Measurements from ENCODE around the gene PPBP.

The PPBP gene

GRCh38 chr4:74004668-74005067 lies 16.7 kb upstream of the PPBP start:
- ATAC-seq (ENCODE audit: insufficient read depth, low read depth) (no peak), DNase-seq (no peak)
- Histone ChIP-seq H4K20me1 (ENCODE audit: insufficient read depth, low read length) (no peaks in the 10 kb centered on the region), H3K9ac (ENCODE audit: low read depth, low read length) (no peak overlapping the region), H3K79me2 (ENCODE audit: insufficient read depth, low read length) (no peaks in the 10 kb centered on the region), H3K27ac (ENCODE audit: low read length) (no peak overlapping the region), H3K9me3 (ENCODE audit: insufficient read depth, low read length, severe bottlenecking) (no peaks in the 10 kb centered on the region), H3K4me1 (ENCODE audit: insufficient read depth, low read length) (no peaks in the 10 kb centered on the region), H3K4me2 (ENCODE audit: insufficient read depth, low read length) (no peak overlapping the region), H3K4me3 (ENCODE audit: low read depth in 1 of 2, low read length in 2 of 2) (no peak overlapping the region), H3K36me3 (ENCODE audit: insufficient read depth, low read length) (no peaks in the 10 kb centered on the region), H3K27me3 (ENCODE audit: insufficient read depth, low read length, poor library complexity) (no peaks in the 10 kb centered on the region), H2AFZ (ENCODE audit: low read depth, low read length) (no peak overlapping the region)
- TF ChIP-seq EZH2 (IDR thresholded peaks at IDR 0.05; ENCODE audit: borderline replicate concordance, low read depth, low read length, severe bottlenecking), result no peak

- Histone ChIP-seq H4K20me1 (ENCODE audit: insufficient read depth, low read length) (no peaks in the 10 kb centered on the region), H3K27me3 (ENCODE audit: insufficient read depth, low read length, poor library complexity) (no peaks in the 10 kb centered on the region), H3K9ac (ENCODE audit: low read depth, low read length) (no peak overlapping the region), H3K27ac (ENCODE audit: low read length) (no peak overlapping the region), H3K36me3 (ENCODE audit: insufficient read depth, low read length) (no peaks in the 10 kb centered on the region), H3K4me3 (ENCODE audit: low read depth in 1 of 2, low read length in 2 of 2) (no peak overlapping the region), H3K9me3 (ENCODE audit: insufficient read depth, low read length, severe bottlenecking) (no peaks in the 10 kb centered on the region), H3K4me1 (ENCODE audit: insufficient read depth, low read length) (no peaks in the 10 kb centered on the region), H2AFZ (ENCODE audit: low read depth, low read length) (no peak overlapping the region), H3K4me2 (ENCODE audit: insufficient read depth, low read length) (no peak overlapping the region), H3K79me2 (ENCODE audit: insufficient read depth, low read length) (no peaks in the 10 kb centered on the region)
- ATAC-seq (ENCODE audit: insufficient read depth, low read depth) (no peak), DNase-seq (no peak)
- TF ChIP-seq EZH2 (IDR thresholded peaks at IDR 0.05; ENCODE audit: borderline replicate concordance, low read depth, low read length, severe bottlenecking), result no peak
- TF ChIP-seq CTCF (IDR thresholded peaks at IDR 0.05; ENCODE audit: borderline replicate concordance, extremely low read depth, low read length, poor library complexity, severe bottlenecking), result no peak
These were observed 12.3 kb upstream of the PPBP start for GRCh38 chr4:74000301-74000700.

- Histone ChIP-seq H3K36me3 (ENCODE audit: insufficient read depth, low read length) (no peaks in the 10 kb centered on the region), H3K9me3 (ENCODE audit: insufficient read depth, low read length, severe bottlenecking) (no peaks in the 10 kb centered on the region), H3K4me1 (ENCODE audit: insufficient read depth, low read length) (no peaks in the 10 kb centered on the region), H4K20me1 (ENCODE audit: insufficient read depth, low read length) (no peaks in the 10 kb centered on the region), H2AFZ (ENCODE audit: low read depth, low read length) (no peak within 1 kb of the TSS), H3K4me3 (ENCODE audit: low read depth in 1 of 2, low read length in 2 of 2) (no peak within 1 kb of the TSS), H3K27ac (ENCODE audit: low read length) (no peak within 1 kb of the TSS), H3K4me2 (ENCODE audit: insufficient read depth, low read length) (no peak within 1 kb of the TSS), H3K9ac (ENCODE audit: low read depth, low read length) (no peak within 1 kb of the TSS), H3K27me3 (ENCODE audit: insufficient read depth, low read length, poor library complexity) (no peaks in the 10 kb centered on the region), H3K79me2 (ENCODE audit: insufficient read depth, low read length) (no peaks in the 10 kb centered on the region)
- TF ChIP-seq CTCF (IDR thresholded peaks at IDR 0.05; ENCODE audit: borderline replicate concordance, extremely low read depth, low read length, poor library complexity, severe bottlenecking) (no peak), EZH2 (IDR thresholded peaks at IDR 0.05; ENCODE audit: borderline replicate concordance, low read depth, low read length, severe bottlenecking) (no peak)
- ATAC-seq (ENCODE audit: insufficient read depth, low read depth) (no peak), DNase-seq (no peak)
These were observed 10.3 kb upstream of the PPBP start, which contains the start of gene CXCL5 for GRCh38 chr4:73998040-73999011. Gene CXCL5 (minus strand): TSS chr4:73998677. CDS start chr4:73998581, 96 bp downstream.

- H3K79me2 ChIP-seq (ENCODE audit: insufficient read depth, low read length), result no peaks in the 10 kb centered on the region
- no peaks in the 10 kb centered on the region for H3K9me3 ChIP-seq (ENCODE audit: insufficient read depth, low read length, severe bottlenecking)
- no peak overlapping the region for H3K27ac ChIP-seq (ENCODE audit: low read length)
- DNase-seq, result no peak
- no peaks in the 10 kb centered on the region for H4K20me1 ChIP-seq (ENCODE audit: insufficient read depth, low read length)
- no peaks in the 10 kb centered on the region for H3K36me3 ChIP-seq (ENCODE audit: insufficient read depth, low read length)
- no peaks in the 10 kb centered on the region for H3K4me1 ChIP-seq (ENCODE audit: insufficient read depth, low read length)
- H3K27me3 ChIP-seq (ENCODE audit: insufficient read depth, low read length, poor library complexity), result no peaks in the 10 kb centered on the region
- H3K4me3 ChIP-seq (ENCODE audit: low read depth in 1 of 2, low read length in 2 of 2), result no peak overlapping the region
- no peak for TF ChIP-seq CTCF (IDR thresholded peaks at IDR 0.05; ENCODE audit: borderline replicate concordance, extremely low read depth, low read length, poor library complexity, severe bottlenecking)
- no peak for TF ChIP-seq EZH2 (IDR thresholded peaks at IDR 0.05; ENCODE audit: borderline replicate concordance, low read depth, low read length, severe bottlenecking)
- no peak overlapping the region for H3K4me2 ChIP-seq (ENCODE audit: insufficient read depth, low read length)
- no peak overlapping the region for H3K9ac ChIP-seq (ENCODE audit: low read depth, low read length)
- no peak for ATAC-seq (ENCODE audit: insufficient read depth, low read depth)
- no peak overlapping the region for H2AFZ ChIP-seq (ENCODE audit: low read depth, low read length)
These were observed 4.1 kb upstream of the PPBP start for GRCh38 chr4:73992050-73992449.

Measured in DND-41 (cell line).